Tibial nerve (tissue), 4 donors: ENCODE data around the gene FCHSD2. TPM values are rescaled to one million over a fixed set of nuclear protein-coding genes. Genes with fewer than 3 reads are reported as not detected.

Experiments used
- DNase-seq, 2 donors: peaks; one replicate each; pipeline ENCODE4 v3.0.0-alpha.2; 2019; ENCODE audit warnings: low spot score in 2 of 2
- H3K27ac ChIP-seq, 4 donors: fragments of 200-600 bp; sonication (generic) in 3 of 4; one replicate each; pipeline ENCODE4 v1.5.1; 2017 to 2019; ENCODE audit warnings: mild to moderate bottlenecking in 1 of 4
- H3K27me3 ChIP-seq, 2 donors: fragments of 200-600 bp; sonication (generic) in 1 of 2; one replicate each; pipeline versions ENCODE4 v1.5.1 to v1.6.0; 2017 to 2019
- H3K36me3 ChIP-seq, 3 donors: fragments of 200-600 bp; sonication (generic); one replicate each; pipeline ENCODE4 v1.5.1; 2018 to 2019
- H3K4me1 ChIP-seq, 4 donors: fragments of 200-600 bp; sonication (generic) in 3 of 4; one replicate each; pipeline ENCODE4 v1.5.1; 2017 to 2019
- H3K4me3 ChIP-seq, 4 donors: fragments of 200-600 bp; sonication (generic) in 3 of 4; one replicate each; pipeline ENCODE4 v1.5.1; 2017 to 2019; ENCODE audit warnings: mild to moderate bottlenecking in 1 of 4, moderate library complexity in 1 of 4
- H3K9me3 ChIP-seq, 4 donors: fragments of 200-600 bp; sonication (generic) in 3 of 4; one replicate each; pipeline ENCODE4 v1.5.1; 2017 to 2019
- CTCF ChIP-seq, 5 experiments: fragments of 200-600 bp in 3 of 5; fragments of 450-650 bp in 2 of 5; sonication (generic) in 3 of 5; IDR thresholded peaks; one replicate each; pipeline ENCODE4 v1.5.1; 2016 to 2019; ENCODE audit warnings: antibody characterized with exemption in 5 of 5, mild to moderate bottlenecking in 3 of 5, moderate library complexity in 2 of 5
- EP300 ChIP-seq, 2 donors: sonication (generic); formaldehyde crosslinking; IDR thresholded peaks; one replicate each; pipeline ENCODE4 v1.6.1; 2017; ENCODE audit warnings: antibody characterized with exemption in 2 of 2, mild to moderate bottlenecking in 1 of 2
- POLR2A ChIP-seq, 2 donors: fragments of 450-650 bp; IDR thresholded peaks; one replicate each; pipeline ENCODE4 v1.6.1; 2017; ENCODE audit warnings: antibody characterized with exemption in 2 of 2, mild to moderate bottlenecking in 2 of 2, moderate library complexity in 2 of 2
- WGBS, 2 donors: methylation state at CpG; one replicate each; pipeline ENCODE4 v1.1.5; 2018; 5-methylcytosine and 5-hydroxymethylcytosine counted together
- total RNA-seq, 4 donors: library from RNA; depleted of rRNA; stranded (reverse); fragments of >200 nt; gene quantifications; one replicate each; pipeline ENCODE4 v1.1.0, GENCODE V29; 2016

Gene FCHSD2
- total RNA-seq, 4 donors from 2014 or later = 19.5 to 29.1 (median 22.8) TPM

DNA sequence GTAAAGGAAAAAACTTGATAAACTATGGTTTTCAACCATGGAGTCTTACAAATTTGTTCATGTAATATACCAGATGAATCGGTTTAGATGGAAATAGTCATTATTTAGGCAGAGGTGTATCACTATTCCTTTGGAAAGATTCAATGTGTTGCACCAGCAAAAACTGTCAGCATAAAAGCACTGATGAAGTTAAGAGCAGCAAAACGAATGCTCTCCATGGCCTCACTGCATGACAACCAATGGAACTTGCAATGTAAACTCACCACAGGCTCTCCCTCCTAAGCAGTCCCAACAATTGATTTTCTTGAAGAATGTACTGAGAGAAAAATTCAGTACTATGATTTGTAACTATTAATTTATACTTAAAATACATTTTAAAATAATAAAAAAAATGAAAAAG, 139.9 kb downstream of the FCHSD2 start:
- TF ChIP-seq CTCF (IDR thresholded peaks at IDR 0.05) = no peak
- no peak for TF ChIP-seq EP300 (IDR thresholded peaks at IDR 0.05)
- TF ChIP-seq POLR2A (IDR thresholded peaks at IDR 0.05) = no peak
- no peaks in the 10 kb centered on the region for H3K9me3 ChIP-seq
- no peak for DNase-seq
- WGBS, 2 donors = 81 to 84% methylated on average over 2 of the region's 2 CpGs
- H3K27ac ChIP-seq = no peak overlapping the region
- peaks cover 0 to 12% (median 0%) of the 10 kb centered on the region in 4 donors for H3K4me1 ChIP-seq
- H3K4me3 ChIP-seq = no peak overlapping the region
- no peaks in the 10 kb centered on the region for H3K27me3 ChIP-seq
- no peaks in the 10 kb centered on the region for H3K36me3 ChIP-seq

- DNase-seq = no peak
- Histone ChIP-seq H3K9me3 (no peaks in the 10 kb centered on the region), H3K4me1 (peaks cover 0 to 17% (median 0%) of the 10 kb centered on the region in 4 donors), H3K36me3 (no peaks in the 10 kb centered on the region), H3K27me3 (no peaks in the 10 kb centered on the region), H3K27ac (no peak overlapping the region), H3K4me3 (no peak overlapping the region)
- TF ChIP-seq CTCF (IDR thresholded peaks at IDR 0.05) (no peak), EP300 (IDR thresholded peaks at IDR 0.05) (no peak), POLR2A (IDR thresholded peaks at IDR 0.05) (no peak)
- WGBS, 2 donors = 88 to 90% methylated on average over 4 of the region's 4 CpGs
Observed at GRCh38 chr11:73001615-73002014, 140.5 kb downstream of the FCHSD2 start.

DNA sequence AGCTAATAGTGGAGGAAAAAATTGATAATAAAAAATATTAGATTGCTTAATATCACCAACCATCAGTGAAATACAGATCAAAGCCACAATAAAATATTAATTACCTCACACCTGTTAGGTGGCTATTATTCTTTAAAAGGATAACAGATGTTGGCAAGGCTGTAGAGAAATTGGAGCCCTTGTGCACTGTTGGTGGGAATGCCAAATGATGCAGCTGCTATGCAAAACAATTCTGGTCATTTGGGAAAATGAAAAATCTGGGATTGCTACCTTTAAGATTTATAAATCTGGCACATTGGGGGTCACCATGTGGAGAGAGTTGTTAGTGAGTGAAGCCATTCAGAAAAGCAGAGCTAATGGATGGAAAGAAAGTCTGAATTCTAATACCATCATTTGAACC, 143.4 kb downstream of the FCHSD2 start:
- H3K27me3 ChIP-seq = no peaks in the 10 kb centered on the region
- no peak for TF ChIP-seq CTCF (IDR thresholded peaks at IDR 0.05)
- TF ChIP-seq EP300 (IDR thresholded peaks at IDR 0.05) = no peak
- no peak for TF ChIP-seq POLR2A (IDR thresholded peaks at IDR 0.05)
- H3K36me3 ChIP-seq = no peaks in the 10 kb centered on the region
- H3K9me3 ChIP-seq = no peaks in the 10 kb centered on the region
- H3K4me3 ChIP-seq = no peak overlapping the region
- DNase-seq = no peak
- H3K27ac ChIP-seq = no peak overlapping the region
- H3K4me1 ChIP-seq = peaks cover 0 to 25% (median 0%) of the 10 kb centered on the region in 4 donors

DNA sequence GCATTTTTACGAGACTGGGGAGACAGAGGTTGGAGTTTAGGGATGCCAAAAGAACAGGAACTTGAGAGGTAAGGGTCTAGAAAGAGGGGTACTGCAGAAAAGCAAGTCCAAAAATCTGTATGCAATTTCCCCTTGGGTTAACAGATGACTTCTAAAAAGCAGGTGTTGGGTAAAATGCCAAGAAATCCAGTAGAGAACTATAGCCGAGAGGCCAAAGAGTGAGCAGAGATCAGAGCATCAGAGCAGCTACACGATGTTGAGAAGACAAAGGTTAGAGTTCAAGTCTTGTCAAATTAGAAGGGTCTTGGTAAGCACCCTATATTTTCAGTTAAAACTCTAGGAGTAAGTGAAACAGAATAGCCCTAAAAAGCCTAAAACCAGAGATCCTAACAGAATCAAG, 145.2 kb downstream of the FCHSD2 start:
- Histone ChIP-seq H3K9me3 (peaks cover 0 to 3% (median 0%) of the 10 kb centered on the region in 4 donors), H3K4me1 (peaks cover 0 to 23% (median 0%) of the 10 kb centered on the region in 4 donors), H3K27me3 (no peaks in the 10 kb centered on the region), H3K4me3 (peak overlapping the region in 1 of 4 donors; percentile 14), H3K27ac (peak overlapping the region in 1 of 4 donors; percentile 27), H3K36me3 (no peaks in the 10 kb centered on the region)
- TF ChIP-seq POLR2A (IDR thresholded peaks at IDR 0.05) (no peak), EP300 (IDR thresholded peaks at IDR 0.05) (no peak), CTCF (IDR thresholded peaks at IDR 0.05) (no peak)
- no peak for DNase-seq
- 33 to 50% methylated on average over 3 of the region's 3 CpGs for WGBS, 2 donors

GRCh38 chr11:72989727-72990126, 152.4 kb downstream of the FCHSD2 start:
- Histone ChIP-seq H3K27me3 (no peaks in the 10 kb centered on the region), H3K9me3 (peaks cover 0 to 3% (median 0%) of the 10 kb centered on the region in 4 donors), H3K4me1 (peaks cover 0 to 10% (median 0%) of the 10 kb centered on the region in 4 donors), H3K36me3 (peaks cover 0 to under 1% (median 0%) of the 10 kb centered on the region in 3 donors), H3K27ac (no peak overlapping the region), H3K4me3 (no peak overlapping the region)
- no peak for DNase-seq
- WGBS, 2 donors = 3 to 38% methylated on average over 1 of the region's 1 CpG
- TF ChIP-seq CTCF (IDR thresholded peaks at IDR 0.05) = no peak
- no peak for TF ChIP-seq EP300 (IDR thresholded peaks at IDR 0.05)
- no peak for TF ChIP-seq POLR2A (IDR thresholded peaks at IDR 0.05)
